H9 (cell line): ENCODE results near the gene TEX2. TPM values are rescaled to one million over a fixed set of nuclear protein-coding genes. Genes with fewer than 3 reads are reported as not detected.

Source experiments
- DNase-seq: peaks from one replicate; pipeline ENCODE4 v3.0.0-alpha.2; 2017
- H2AFZ ChIP-seq: one replicate; pipeline ENCODE4 v1.6.1; 2013; ENCODE audit warnings: mild to moderate bottlenecking, low read length, control low read depth, moderate library complexity
- H2AK5ac ChIP-seq: 2 replicates; pipeline ENCODE4 v1.6.1; 2013; ENCODE audit warnings: low read length, control low read depth, mixed read lengths; ENCODE audit not compliant: insufficient read length
- H2BK120ac ChIP-seq: one replicate; pipeline ENCODE4 v1.6.1; 2013; ENCODE audit warnings: low read depth, mild to moderate bottlenecking, low read length, control low read depth, inconsistent platforms; ENCODE audit not compliant: poor library complexity, severe bottlenecking
- H2BK12ac ChIP-seq: 2 replicates; pipeline ENCODE4 v1.6.1; 2013; ENCODE audit warnings: low read length, control low read depth, mixed read lengths, low read depth; ENCODE audit not compliant: insufficient read length
- H2BK15ac ChIP-seq: 2 replicates; pipeline ENCODE4 v1.6.1; 2013; ENCODE audit warnings: low read depth, low read length, control low read depth
- H2BK20ac ChIP-seq: one replicate; pipeline ENCODE4 v1.6.1; 2013; ENCODE audit warnings: low read depth, mild to moderate bottlenecking, low read length, control low read depth, inconsistent platforms; ENCODE audit not compliant: poor library complexity, severe bottlenecking
- H2BK5ac ChIP-seq: 2 replicates; pipeline ENCODE4 v1.6.1; 2013; ENCODE audit warnings: low read length, control low read depth, mixed read lengths; ENCODE audit not compliant: insufficient read length
- H3K14ac ChIP-seq: 2 replicates; pipeline ENCODE4 v1.6.1; 2013; ENCODE audit warnings: low read length, control low read depth; ENCODE audit not compliant: insufficient read depth
- H3K18ac ChIP-seq: 2 replicates; pipeline ENCODE4 v1.6.1; 2013; ENCODE audit warnings: low read depth, mild to moderate bottlenecking, mixed read lengths, low read length, control low read depth; ENCODE audit not compliant: insufficient read length
- H3K23ac ChIP-seq: 2 replicates; pipeline ENCODE4 v1.6.1; 2013; ENCODE audit warnings: low read length, control low read depth, mixed read lengths, low read depth; ENCODE audit not compliant: insufficient read length
- H3K23me2 ChIP-seq: 2 replicates; pipeline ENCODE4 v1.6.1; 2013; ENCODE audit warnings: low read depth, mild to moderate bottlenecking, mixed read lengths, low read length, control low read depth; ENCODE audit not compliant: insufficient read length, poor library complexity, severe bottlenecking
- H3K27ac ChIP-seq: 2 replicates; pipeline ENCODE4 v1.5.1; 2013; ENCODE audit warnings: low read length, control low read depth, mixed read lengths, low read depth; ENCODE audit not compliant: insufficient read length
- H3K27me3 ChIP-seq: 2 replicates; pipeline ENCODE4 v1.6.1; 2013; ENCODE audit warnings: low read length, control low read depth, inconsistent platforms; ENCODE audit not compliant: insufficient read depth
- H3K4ac ChIP-seq: 2 replicates; pipeline ENCODE4 v1.6.1; 2013; ENCODE audit warnings: low read depth, mild to moderate bottlenecking, control low read depth, inconsistent platforms, low read length, moderate library complexity
- H3K4me1 ChIP-seq: 2 replicates; pipeline ENCODE4 v1.6.1; 2013; ENCODE audit warnings: low read length, control low read depth, inconsistent platforms; ENCODE audit not compliant: insufficient read depth
- H3K4me2 ChIP-seq: 2 replicates; pipeline ENCODE4 v1.6.1; 2013; ENCODE audit warnings: low read length, control low read depth, mixed read lengths; ENCODE audit not compliant: insufficient read length, insufficient read depth
- H3K56ac ChIP-seq: 2 replicates; pipeline ENCODE4 v1.6.1; 2013; ENCODE audit warnings: low read depth, mild to moderate bottlenecking, mixed read lengths, low read length, control low read depth; ENCODE audit not compliant: insufficient read length
- H3K79me1 ChIP-seq: 2 replicates; pipeline ENCODE4 v1.6.1; 2013; ENCODE audit warnings: low read depth, mild to moderate bottlenecking, moderate library complexity, low read length, control low read depth, inconsistent platforms; ENCODE audit not compliant: insufficient read depth, poor library complexity, severe bottlenecking
- H3K79me2 ChIP-seq: 2 replicates; pipeline ENCODE4 v1.6.1; 2013; ENCODE audit warnings: low read length, control low read depth, inconsistent platforms; ENCODE audit not compliant: insufficient read depth
- H3K9ac ChIP-seq: 2 replicates; pipeline ENCODE4 v1.6.1; 2013; ENCODE audit warnings: low read length, control low read depth, mixed read lengths; ENCODE audit not compliant: insufficient read length; ENCODE audit errors: extremely low read depth
- H3K9me3 ChIP-seq: one replicate; pipeline ENCODE4 v1.6.1; 2013; ENCODE audit warnings: low read depth, low read length, inconsistent platforms; ENCODE audit not compliant: control insufficient read depth
- H3T11ph ChIP-seq: one replicate; pipeline ENCODE4 v1.6.1; 2013; ENCODE audit warnings: mild to moderate bottlenecking, low read length, control low read depth, inconsistent platforms
- H4K20me1 ChIP-seq: one replicate; pipeline ENCODE4 v1.6.1; 2013; ENCODE audit not compliant: control insufficient read depth, insufficient read length, insufficient read depth
- H4K5ac ChIP-seq: 2 replicates; pipeline ENCODE4 v1.6.1; 2013; ENCODE audit warnings: low read depth, mild to moderate bottlenecking, mixed read lengths, low read length, control low read depth; ENCODE audit not compliant: insufficient read length
- H4K8ac ChIP-seq: replicated peaks from 2 replicates; pipeline ENCODE4 v1.6.1; 2013; ENCODE audit warnings: low read length, control low read depth, mixed read lengths, low read depth; ENCODE audit not compliant: insufficient read length
- H4K91ac ChIP-seq: 2 replicates; pipeline ENCODE4 v1.6.1; 2013; ENCODE audit warnings: low read depth, mild to moderate bottlenecking, moderate library complexity, mixed read lengths, low read length, control low read depth; ENCODE audit not compliant: insufficient read length
- H3K27ac Mint-ChIP-seq, 3 experiments: 2 replicates in 2 of 3; 3 replicates in 1 of 3; pipeline ENCODE4 v1.8.0; 2020 to 2021; ENCODE audit warnings: mixed read lengths in 3 of 3, mild to moderate bottlenecking in 1 of 3, moderate library complexity in 1 of 3
- H3K27me3 Mint-ChIP-seq: 2 replicates; pipeline ENCODE4 v1.8.0; 2021; ENCODE audit warnings: low read depth, mild to moderate bottlenecking, moderate library complexity, mixed read lengths
- H3K36me3 Mint-ChIP-seq, 3 experiments: 2 replicates in 2 of 3; 3 replicates in 1 of 3; pipeline ENCODE4 v1.8.0; 2020 to 2021; ENCODE audit warnings: low read depth in 3 of 3, mixed read lengths in 3 of 3; ENCODE audit not compliant: insufficient read depth in 1 of 3
- H3K4me1 Mint-ChIP-seq, 2 experiments: 2 replicates each; pipeline ENCODE4 v1.8.0; 2020; ENCODE audit warnings: mixed read lengths in 2 of 2
- H3K4me3 Mint-ChIP-seq, 2 experiments: 2 replicates in 1 of 2; 3 replicates in 1 of 2; pipeline ENCODE4 v1.8.0; 2020 to 2021; ENCODE audit warnings: mild to moderate bottlenecking in 2 of 2, mixed read lengths in 2 of 2, moderate library complexity in 1 of 2
- H3K9me3 Mint-ChIP-seq, 2 experiments: 2 replicates in 1 of 2; 3 replicates in 1 of 2; pipeline ENCODE4 v1.8.0; 2020; ENCODE audit warnings: mild to moderate bottlenecking in 2 of 2, mixed read lengths in 2 of 2, moderate library complexity in 1 of 2
- CTCF ChIP-seq: fragments of 200-600 bp; sonication (generic); conservative IDR thresholded peaks from 3 replicates; pipeline ENCODE4 v1.8.0; 2021; ENCODE audit warnings: antibody characterized with exemption, mild to moderate bottlenecking
- WGBS: extraction: QIAGEN DNeasy Blood & Tissue Kit; methylation state at CpG from one replicate; pipeline ENCODE4 v1.1.7; 2013; ENCODE audit warnings: missing lambda C conversion rate, low lambda C conversion rate, mixed read lengths; ENCODE audit not compliant: insufficient read length; ENCODE audit errors: extremely low coverage; 5-methylcytosine and 5-hydroxymethylcytosine counted together
- total RNA-seq: library from RNA; stranded (reverse); gene quantifications from 2 replicates; pipeline ENCODE4 v1.2.1, GENCODE V29; 2021

Gene TEX2
- total RNA-seq, 1 experiment from 2014 or later: 12.2 TPM

- no peak overlapping the region for H2BK120ac ChIP-seq
- no peak overlapping the region for H4K5ac ChIP-seq
- no peak overlapping the region for H2BK15ac ChIP-seq
- no peak overlapping the region for H3K18ac ChIP-seq
- H4K8ac ChIP-seq: no peak overlapping the region
- no peak for DNase-seq
- H3K56ac ChIP-seq: no peak overlapping the region
- H3K4me3 Mint-ChIP-seq: no peak overlapping the region
- 0 out of 2 replicates have a peak, but pooled peaks cover 3% of the 10 kb centered on the region for H3K79me2 ChIP-seq
- H3T11ph ChIP-seq: no peak overlapping the region
- H3K27me3 Mint-ChIP-seq: no peaks in the 10 kb centered on the region
- H3K4me1 Mint-ChIP-seq: peaks cover 22 to 23% of the 10 kb centered on the region in 2 experiments
- WGBS: no CpG with 5 or more reads among the region's 2 CpGs
- H3K79me1 ChIP-seq: peaks cover 9% of the 10 kb centered on the region
- H3K36me3 Mint-ChIP-seq: peaks cover 2 to 17% (median 13%) of the 10 kb centered on the region in 3 experiments
- H3K4me2 ChIP-seq: no peak overlapping the region
- no peak overlapping the region for H2AFZ ChIP-seq
- H4K20me1 ChIP-seq: no peaks in the 10 kb centered on the region
- no peak overlapping the region for H2BK5ac ChIP-seq
- H3K14ac ChIP-seq: no peak overlapping the region
- H3K27ac ChIP-seq: no peak overlapping the region
- H3K9ac ChIP-seq: no peak overlapping the region
- H3K4ac ChIP-seq: no peak overlapping the region
- H3K27ac Mint-ChIP-seq: peak overlapping the region in 1 of 3 experiments; percentile 68; a peak in 3 of 7 replicates
- H2BK20ac ChIP-seq: no peak overlapping the region
- H2BK12ac ChIP-seq: no peak overlapping the region
- no peak overlapping the region for H2AK5ac ChIP-seq
- H3K9me3 Mint-ChIP-seq: no peaks in the 10 kb centered on the region
- no peaks in the 10 kb centered on the region for H3K9me3 ChIP-seq
- H3K4me1 ChIP-seq: peaks cover 4% of the 10 kb centered on the region; the same call in 1 of the 2 replicates
- TF ChIP-seq CTCF: no peak
- H3K23ac ChIP-seq: no peak overlapping the region
- H3K23me2 ChIP-seq: no peaks in the 10 kb centered on the region
- no peaks in the 10 kb centered on the region for H3K27me3 ChIP-seq
- no peak overlapping the region for H4K91ac ChIP-seq
Observed at GRCh38 chr17:64216000-64216337, 47.1 kb downstream of the TEX2 start.
